Right atrium auricular region (tissue), 2 donors: ENCODE measurements around the gene LGI4. TPM values are rescaled to one million over a fixed set of nuclear protein-coding genes. Genes with fewer than 3 reads are reported as not detected.

Source experiments
- DNase-seq: peaks from one replicate; pipeline ENCODE4 v3.0.0-alpha.2; 2019; ENCODE audit warnings: low spot score
- H3K27ac ChIP-seq, 2 donors: fragments of 200-600 bp; sonication (generic); 1 replicate in 1 of 2; 2 replicates in 1 of 2; pipeline ENCODE4 v1.5.1; 2016 to 2019
- H3K27me3 ChIP-seq, 2 donors: fragments of 200-600 bp; sonication (generic); one replicate each; pipeline versions ENCODE4 v1.5.1 to v1.6.0; 2017 to 2019
- H3K36me3 ChIP-seq: fragments of 200-600 bp; sonication (generic); one replicate; pipeline ENCODE4 v1.5.1; 2016
- H3K4me1 ChIP-seq, 2 donors: fragments of 200-600 bp; sonication (generic); one replicate each; pipeline versions ENCODE4 v1.5.1 to v1.6.0; 2017 to 2019
- H3K4me3 ChIP-seq, 2 donors: fragments of 200-600 bp; sonication (generic); 1 replicate in 1 of 2; 2 replicates in 1 of 2; pipeline ENCODE4 v1.5.1; 2017 to 2019; ENCODE audit warnings: mild to moderate bottlenecking in 1 of 2, moderate library complexity in 1 of 2
- H3K9me3 ChIP-seq, 2 donors: fragments of 200-600 bp; sonication (generic); one replicate each; pipeline ENCODE4 v1.5.1; 2019
- total RNA-seq, 2 donors: library from RNA; depleted of rRNA; stranded (reverse); fragments of >200 nt; gene quantifications; one replicate each; pipeline ENCODE4 v1.1.0, GENCODE V29; 2016
- TF ChIP-seq, protein P1 (sequence below), 2 donors: fragments of 200-600 bp; sonication (generic); IDR thresholded peaks; one replicate each; pipeline ENCODE4 v1.5.1; 2019; ENCODE audit warnings: antibody characterized with exemption in 2 of 2

LGI4 gene
- 10 to 100 TPM; 10.9 to 42.5 TPM for total RNA-seq

DNA sequence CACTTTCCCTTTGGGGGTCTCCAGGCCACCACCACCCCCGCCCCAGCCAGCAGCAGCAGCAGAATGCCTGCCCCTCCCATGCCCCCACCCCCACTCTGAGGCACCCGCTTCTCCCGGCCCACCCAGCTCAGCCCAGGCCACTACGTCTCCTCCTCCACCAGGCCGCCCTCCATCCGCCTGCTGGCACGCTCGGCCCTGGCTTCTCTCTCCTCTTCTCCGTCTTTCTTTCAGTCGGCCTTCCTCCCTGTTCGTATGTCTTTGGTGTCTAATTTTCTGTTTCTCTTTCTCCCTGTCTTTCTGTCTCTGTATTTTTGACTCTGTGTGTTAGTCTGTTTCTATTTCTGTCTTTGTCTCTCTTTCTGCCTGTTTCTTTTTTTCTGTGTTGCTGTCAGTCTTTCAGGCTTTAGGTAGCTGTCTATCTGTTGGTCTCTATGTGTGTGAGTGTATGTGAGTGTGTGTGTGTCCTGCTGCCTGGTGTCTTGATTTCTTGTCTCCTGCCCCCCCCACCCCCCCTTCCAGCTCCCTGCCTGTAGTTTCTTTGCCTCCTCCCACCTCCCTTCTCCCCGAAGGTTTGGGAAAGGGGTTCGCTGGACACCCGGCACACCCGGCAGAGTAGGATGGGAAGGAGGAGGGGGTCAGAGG, at the start of gene LGI4:
Gene LGI4 (minus strand): TSS at position 459 of the 642 bp plus-strand sequence. CDS start 379 bp downstream, at position 80.
- Histone ChIP-seq H3K27me3 (no peaks in the 10 kb centered on the region), H3K9me3 (no peaks in the 10 kb centered on the region), H3K36me3 (no peaks in the 10 kb centered on the region), H3K27ac (peak within 1 kb of the TSS; percentile 81 to 82), H3K4me1 (peaks cover 0 to 59% of the 10 kb centered on the region in 2 donors), H3K4me3 (peak within 1 kb of the TSS; percentile 31 to 50)
- TF ChIP-seq, protein P1, sequence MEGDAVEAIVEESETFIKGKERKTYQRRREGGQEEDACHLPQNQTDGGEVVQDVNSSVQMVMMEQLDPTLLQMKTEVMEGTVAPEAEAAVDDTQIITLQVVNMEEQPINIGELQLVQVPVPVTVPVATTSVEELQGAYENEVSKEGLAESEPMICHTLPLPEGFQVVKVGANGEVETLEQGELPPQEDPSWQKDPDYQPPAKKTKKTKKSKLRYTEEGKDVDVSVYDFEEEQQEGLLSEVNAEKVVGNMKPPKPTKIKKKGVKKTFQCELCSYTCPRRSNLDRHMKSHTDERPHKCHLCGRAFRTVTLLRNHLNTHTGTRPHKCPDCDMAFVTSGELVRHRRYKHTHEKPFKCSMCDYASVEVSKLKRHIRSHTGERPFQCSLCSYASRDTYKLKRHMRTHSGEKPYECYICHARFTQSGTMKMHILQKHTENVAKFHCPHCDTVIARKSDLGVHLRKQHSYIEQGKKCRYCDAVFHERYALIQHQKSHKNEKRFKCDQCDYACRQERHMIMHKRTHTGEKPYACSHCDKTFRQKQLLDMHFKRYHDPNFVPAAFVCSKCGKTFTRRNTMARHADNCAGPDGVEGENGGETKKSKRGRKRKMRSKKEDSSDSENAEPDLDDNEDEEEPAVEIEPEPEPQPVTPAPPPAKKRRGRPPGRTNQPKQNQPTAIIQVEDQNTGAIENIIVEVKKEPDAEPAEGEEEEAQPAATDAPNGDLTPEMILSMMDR (IDR thresholded peaks at IDR 0.05), result no peak
- no peak for DNase-seq

DNA sequence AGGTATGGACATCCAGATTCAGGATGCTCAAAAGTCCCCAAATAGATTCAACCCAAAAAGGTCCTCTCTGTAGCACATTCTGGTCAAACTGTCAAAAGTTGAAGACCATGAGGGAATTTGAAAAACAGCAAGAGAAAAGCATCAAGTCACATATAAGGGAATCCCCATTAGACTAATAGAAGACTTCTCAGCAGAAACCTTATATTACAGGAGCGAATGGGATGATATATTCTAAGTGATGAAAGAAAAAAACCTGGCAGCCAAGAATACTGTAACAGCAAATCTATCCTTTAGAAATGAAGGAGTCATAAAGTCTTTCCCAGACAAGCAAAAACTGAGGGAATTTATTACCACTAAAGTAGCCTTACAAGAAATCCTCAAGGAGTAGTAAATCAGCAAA, 49.4 kb upstream of the LGI4 start:
- Histone ChIP-seq H3K9me3 (peaks cover 5 to 14% of the 10 kb centered on the region in 2 donors), H3K36me3 (no peaks in the 10 kb centered on the region), H3K27me3 (no peaks in the 10 kb centered on the region), H3K27ac (no peak overlapping the region), H3K4me3 (no peak overlapping the region), H3K4me1 (no peaks in the 10 kb centered on the region)
- DNase-seq, result no peak
- TF ChIP-seq, protein P1 (IDR thresholded peaks at IDR 0.05), result no peak

DNA sequence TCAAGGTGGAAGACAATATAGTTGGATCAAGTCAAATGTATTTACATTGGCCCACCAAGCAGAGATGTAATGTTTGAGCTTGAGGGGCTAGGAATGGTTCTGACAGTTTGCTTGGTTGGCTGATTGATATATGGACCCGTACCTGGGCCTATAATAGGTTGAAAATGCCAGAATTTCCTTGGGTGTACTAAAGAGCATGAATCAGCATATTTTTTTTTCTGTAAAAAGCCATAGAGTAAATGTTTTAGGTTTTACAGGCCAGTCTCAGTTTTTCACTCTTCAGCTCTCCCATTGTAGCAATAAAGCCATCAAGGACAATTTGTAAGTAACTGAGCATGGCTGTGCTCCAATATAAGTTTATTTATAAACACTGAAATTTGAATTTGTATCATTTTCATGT, 46.5 kb upstream of the LGI4 start:
- no peaks in the 10 kb centered on the region for H3K4me1 ChIP-seq
- no peaks in the 10 kb centered on the region for H3K36me3 ChIP-seq
- TF ChIP-seq, protein P1 (IDR thresholded peaks at IDR 0.05), result no peak
- H3K9me3 ChIP-seq, result peaks cover 5 to 14% of the 10 kb centered on the region in 2 donors
- H3K4me3 ChIP-seq, result no peak overlapping the region
- H3K27ac ChIP-seq, result no peak overlapping the region
- H3K27me3 ChIP-seq, result no peaks in the 10 kb centered on the region
- no peak for DNase-seq

DNA sequence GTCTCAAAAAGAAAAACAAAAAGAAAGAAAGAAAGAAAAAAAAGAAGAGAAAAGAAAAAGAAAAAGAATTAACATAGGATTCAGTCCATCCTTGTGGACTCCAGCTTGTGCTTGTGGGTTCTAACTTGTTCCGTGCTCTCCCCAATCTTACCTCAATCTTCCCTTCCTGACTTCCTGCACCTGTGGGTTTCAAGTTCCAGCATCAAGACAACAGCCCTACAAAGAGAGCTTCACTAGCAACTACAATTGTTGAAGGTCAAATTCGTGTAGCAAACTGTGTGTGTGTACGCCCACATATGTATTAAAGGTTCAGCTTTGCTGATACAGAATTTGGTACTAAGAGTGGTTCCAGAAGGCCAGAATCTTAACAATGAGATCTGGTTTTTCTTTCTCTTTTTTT, 45.0 kb upstream of the LGI4 start:
- no peak for DNase-seq
- Histone ChIP-seq H3K27me3 (no peaks in the 10 kb centered on the region), H3K36me3 (no peaks in the 10 kb centered on the region), H3K27ac (no peak overlapping the region), H3K4me3 (no peak overlapping the region), H3K4me1 (no peaks in the 10 kb centered on the region), H3K9me3 (peaks cover 5 to 14% of the 10 kb centered on the region in 2 donors)
- TF ChIP-seq, protein P1 (IDR thresholded peaks at IDR 0.05), result no peak

DNA sequence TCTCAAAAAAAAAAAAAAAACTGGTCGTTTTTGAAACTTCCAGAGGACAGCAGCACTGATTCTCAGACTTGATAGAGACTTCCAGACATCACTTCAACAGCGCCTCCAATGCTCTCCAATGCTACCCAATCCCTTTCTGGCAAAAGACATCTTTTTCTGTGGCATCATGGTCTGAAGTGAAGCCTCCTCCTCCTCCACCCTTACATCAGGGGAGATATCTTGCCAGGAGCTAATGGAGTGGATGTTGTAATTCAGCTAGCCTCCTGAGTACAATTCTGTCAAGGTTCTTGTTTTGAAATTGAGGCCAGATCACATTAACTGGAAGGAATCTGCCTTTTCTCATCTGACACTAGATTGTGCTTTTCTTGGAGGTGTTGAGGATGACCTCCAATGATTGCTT, 43.8 kb upstream of the LGI4 start:
- Histone ChIP-seq H3K36me3 (no peaks in the 10 kb centered on the region), H3K27me3 (no peaks in the 10 kb centered on the region), H3K27ac (no peak overlapping the region), H3K4me3 (no peak overlapping the region), H3K9me3 (peaks cover 0 to 6% of the 10 kb centered on the region in 2 donors), H3K4me1 (no peaks in the 10 kb centered on the region)
- TF ChIP-seq, protein P1 (IDR thresholded peaks at IDR 0.05), result no peak
- DNase-seq, result no peak
